Neural cell (in vitro differentiated cells): ENCODE measurements around the gene NTN4. TPM values are rescaled to one million over a fixed set of nuclear protein-coding genes. Genes with fewer than 3 reads are reported as not detected.
A peak's percentile ranks its signal among the peaks of the same experiment; 100 is the strongest.

Experiments used
- H2AFZ ChIP-seq: fragments of 200-600, 300-800 bp; sonication (generic), shearing (Covaris generic); 2 replicates; pipeline ENCODE4 v1.6.0; 2014; ENCODE audit warnings: low read depth, mild to moderate bottlenecking, antibody characterized with exemption, low read length, moderate library complexity
- H3F3A ChIP-seq: fragments of 200-600 bp; shearing (Covaris generic); 2 replicates; pipeline ENCODE4 v1.6.1; 2016; ENCODE audit warnings: mild to moderate bottlenecking, moderate library complexity, mixed read lengths, antibody characterized with exemption, low read length; ENCODE audit not compliant: insufficient read depth, poor library complexity, severe bottlenecking
- H3K27ac ChIP-seq: fragments of 200-600, 300-800 bp; sonication (generic), shearing (Covaris generic); 2 replicates; pipeline ENCODE4 v1.5.1; 2014; ENCODE audit warnings: mild to moderate bottlenecking, low read length, moderate library complexity
- H3K27me3 ChIP-seq: fragments of 300-800, 200-600 bp; sonication (generic), shearing (Covaris generic); 2 replicates; pipeline ENCODE4 v1.6.0; 2014; ENCODE audit warnings: mild to moderate bottlenecking, low read depth, low read length, moderate library complexity; ENCODE audit not compliant: insufficient read depth
- H3K36me3 ChIP-seq: fragments of 300-800, 200-600 bp; sonication (generic), shearing (Covaris generic); 2 replicates; pipeline ENCODE4 v1.5.1; 2014; ENCODE audit warnings: mild to moderate bottlenecking, antibody characterized with exemption, low read length, moderate library complexity; ENCODE audit not compliant: insufficient read depth
- H3K4me2 ChIP-seq: fragments of 300-800, 200-600 bp; sonication (generic), shearing (Covaris generic); 2 replicates; pipeline ENCODE4 v1.6.0; 2014; ENCODE audit warnings: mild to moderate bottlenecking, low read length
- H3K4me3 ChIP-seq: fragments of 300-800, 200-600 bp; sonication (generic), shearing (Covaris generic); 2 replicates; pipeline ENCODE4 v1.5.1; 2014; ENCODE audit warnings: mild to moderate bottlenecking, low read length, moderate library complexity
- H3K79me2 ChIP-seq: fragments of 200-600 bp; shearing (Covaris generic); replicated peaks from 2 replicates; pipeline ENCODE4 v1.6.0; 2014; ENCODE audit warnings: mild to moderate bottlenecking, low read length, moderate library complexity; ENCODE audit not compliant: insufficient read depth
- H3K9ac ChIP-seq: fragments of 300-800, 200-600 bp; sonication (generic), shearing (Covaris generic); 2 replicates; pipeline ENCODE4 v1.6.1; 2016; ENCODE audit warnings: mild to moderate bottlenecking, low read length, mixed read lengths
- H3K9me2 ChIP-seq: fragments of 200-600 bp; shearing (Covaris generic); 2 replicates; pipeline ENCODE4 v1.6.1; 2016; ENCODE audit warnings: mild to moderate bottlenecking, low read length, mixed read lengths; ENCODE audit not compliant: insufficient read depth
- H3K9me3 ChIP-seq: fragments of 200-600, 300-800 bp; sonication (generic), shearing (Covaris generic); 2 replicates; pipeline ENCODE4 v1.6.1; 2016; ENCODE audit warnings: mild to moderate bottlenecking, mixed run types, low read length, moderate library complexity, mixed read lengths
- H4K20me1 ChIP-seq: fragments of 200-600 bp; shearing (Covaris generic); 2 replicates; pipeline ENCODE4 v1.6.1; 2016; ENCODE audit warnings: mild to moderate bottlenecking, mixed run types; ENCODE audit not compliant: insufficient read depth
- EP300 ChIP-seq: fragments of 450-650 bp; conservative IDR thresholded peaks from 2 replicates; pipeline ENCODE4 v1.6.1; 2014; ENCODE audit warnings: antibody characterized with exemption, mild to moderate bottlenecking, moderate library complexity; ENCODE audit not compliant: poor library complexity, severe bottlenecking
- EZH2 ChIP-seq: fragments of 200-600, 300-800 bp; shearing (Covaris generic), sonication (generic); IDR thresholded peaks from 2 replicates; pipeline ENCODE4 v1.6.1; 2014; ENCODE audit warnings: antibody characterized with exemption, low read length, borderline replicate concordance, mild to moderate bottlenecking; ENCODE audit not compliant: insufficient read depth, poor library complexity, severe bottlenecking
- MXI1 ChIP-seq: fragments of 450-650 bp; conservative IDR thresholded peaks from 2 replicates; pipeline ENCODE4 v1.6.1; 2014; ENCODE audit warnings: antibody characterized with exemption, mild to moderate bottlenecking; ENCODE audit not compliant: poor library complexity, severe bottlenecking
- POLR2AphosphoS5 ChIP-seq: IDR thresholded peaks from 2 replicates; pipeline ENCODE4 v1.6.1; 2012
- RAD21 ChIP-seq: fragments of 450-650 bp; conservative IDR thresholded peaks from 2 replicates; pipeline ENCODE4 v1.6.1; 2014; ENCODE audit warnings: antibody characterized with exemption, mild to moderate bottlenecking, moderate library complexity
- SMC3 ChIP-seq: fragments of 450-650 bp; conservative IDR thresholded peaks from 2 replicates; pipeline ENCODE4 v1.6.1; 2014; ENCODE audit warnings: antibody characterized with exemption, mild to moderate bottlenecking, moderate library complexity; ENCODE audit not compliant: poor library complexity
- TAF1 ChIP-seq: IDR thresholded peaks from 2 replicates; pipeline ENCODE4 v1.6.1; 2012; ENCODE audit warnings: low read depth
- polyA minus RNA-seq: library from RNA; depleted of rRNA, polyadenylated mRNA; stranded (reverse); fragments of >200 nt; gene quantifications from 2 replicates; pipeline ENCODE4 v1.2.3, GENCODE V29; 2014
- polyA plus RNA-seq: library from polyadenylated mRNA; depleted of rRNA; stranded (reverse); fragments of >200 nt; gene quantifications from 2 replicates; pipeline ENCODE4 v1.2.3, GENCODE V29; 2014
- TF ChIP-seq, protein P1 (sequence below): IDR thresholded peaks from 2 replicates; pipeline ENCODE4 v1.6.1; 2012; ENCODE audit warnings: borderline replicate concordance

The NTN4 gene
- polyA plus RNA-seq, result 8.2 and 12.4 TPM in 2 replicates
- polyA minus RNA-seq, result 14.6 and 17.5 TPM in 2 replicates

GRCh38 chr12:95790033-95790916 lies at the start of gene NTN4:
Gene NTN4 (minus strand): TSS chr12:95790764. CDS start chr12:95790309, 455 bp downstream.
- Histone ChIP-seq H3K4me2 (peak within 1 kb of the TSS; percentile 85), H2AFZ (peak within 1 kb of the TSS; percentile 46), H3K79me2 (no peaks in the 10 kb centered on the region), H3K9ac (peak within 1 kb of the TSS; percentile 72), H3K27me3 (peaks cover 26% of the 10 kb centered on the region), H3K4me3 (peak within 1 kb of the TSS; percentile 86), H3F3A (no peaks in the 10 kb centered on the region), H3K9me2 (no peaks in the 10 kb centered on the region), H3K27ac (no peak within 1 kb of the TSS), H4K20me1 (no peaks in the 10 kb centered on the region), H3K9me3 (no peaks in the 10 kb centered on the region), H3K36me3 (no peaks in the 10 kb centered on the region)
- TF ChIP-seq SMC3, result no peak
- peak; percentile 38 for TF ChIP-seq POLR2AphosphoS5
- TF ChIP-seq TAF1, result no peak
- TF ChIP-seq, protein P1, sequence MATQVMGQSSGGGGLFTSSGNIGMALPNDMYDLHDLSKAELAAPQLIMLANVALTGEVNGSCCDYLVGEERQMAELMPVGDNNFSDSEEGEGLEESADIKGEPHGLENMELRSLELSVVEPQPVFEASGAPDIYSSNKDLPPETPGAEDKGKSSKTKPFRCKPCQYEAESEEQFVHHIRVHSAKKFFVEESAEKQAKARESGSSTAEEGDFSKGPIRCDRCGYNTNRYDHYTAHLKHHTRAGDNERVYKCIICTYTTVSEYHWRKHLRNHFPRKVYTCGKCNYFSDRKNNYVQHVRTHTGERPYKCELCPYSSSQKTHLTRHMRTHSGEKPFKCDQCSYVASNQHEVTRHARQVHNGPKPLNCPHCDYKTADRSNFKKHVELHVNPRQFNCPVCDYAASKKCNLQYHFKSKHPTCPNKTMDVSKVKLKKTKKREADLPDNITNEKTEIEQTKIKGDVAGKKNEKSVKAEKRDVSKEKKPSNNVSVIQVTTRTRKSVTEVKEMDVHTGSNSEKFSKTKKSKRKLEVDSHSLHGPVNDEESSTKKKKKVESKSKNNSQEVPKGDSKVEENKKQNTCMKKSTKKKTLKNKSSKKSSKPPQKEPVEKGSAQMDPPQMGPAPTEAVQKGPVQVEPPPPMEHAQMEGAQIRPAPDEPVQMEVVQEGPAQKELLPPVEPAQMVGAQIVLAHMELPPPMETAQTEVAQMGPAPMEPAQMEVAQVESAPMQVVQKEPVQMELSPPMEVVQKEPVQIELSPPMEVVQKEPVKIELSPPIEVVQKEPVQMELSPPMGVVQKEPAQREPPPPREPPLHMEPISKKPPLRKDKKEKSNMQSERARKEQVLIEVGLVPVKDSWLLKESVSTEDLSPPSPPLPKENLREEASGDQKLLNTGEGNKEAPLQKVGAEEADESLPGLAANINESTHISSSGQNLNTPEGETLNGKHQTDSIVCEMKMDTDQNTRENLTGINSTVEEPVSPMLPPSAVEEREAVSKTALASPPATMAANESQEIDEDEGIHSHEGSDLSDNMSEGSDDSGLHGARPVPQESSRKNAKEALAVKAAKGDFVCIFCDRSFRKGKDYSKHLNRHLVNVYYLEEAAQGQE, result peak; percentile 14
- peak; percentile 44 for TF ChIP-seq MXI1

DNA sequence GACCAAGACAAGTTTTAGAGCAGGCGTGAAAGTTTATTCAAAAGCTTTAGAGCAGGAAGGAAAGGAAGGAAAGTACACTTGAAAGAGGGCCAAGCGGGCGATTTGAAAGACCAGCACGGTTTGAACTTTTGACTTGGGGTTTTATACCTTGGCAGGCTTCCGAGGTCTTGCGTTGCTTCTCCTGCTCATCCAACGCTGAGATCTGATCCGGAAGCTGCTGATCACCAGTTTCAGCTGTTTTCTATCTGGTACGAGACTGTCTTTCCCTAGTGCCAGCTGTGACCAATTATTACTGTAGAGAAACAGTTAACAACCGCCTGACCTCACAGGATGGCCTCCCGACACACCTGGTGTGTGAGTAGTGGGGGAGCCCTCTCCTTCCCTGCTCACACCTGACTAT lies 47.6 kb upstream of the NTN4 start:
- H3K27ac ChIP-seq, result no peak overlapping the region
- no peak overlapping the region for H2AFZ ChIP-seq
- no peaks in the 10 kb centered on the region for H3K9me2 ChIP-seq
- H3K36me3 ChIP-seq, result no peaks in the 10 kb centered on the region
- no peak for TF ChIP-seq EP300
- no peak overlapping the region for H3K9ac ChIP-seq
- H3K4me2 ChIP-seq, result no peak overlapping the region
- no peaks in the 10 kb centered on the region for H3F3A ChIP-seq
- H4K20me1 ChIP-seq, result no peaks in the 10 kb centered on the region
- H3K79me2 ChIP-seq, result no peaks in the 10 kb centered on the region
- H3K4me3 ChIP-seq, result no peak overlapping the region
- no peaks in the 10 kb centered on the region for H3K27me3 ChIP-seq
- H3K9me3 ChIP-seq, result no peaks in the 10 kb centered on the region

DNA sequence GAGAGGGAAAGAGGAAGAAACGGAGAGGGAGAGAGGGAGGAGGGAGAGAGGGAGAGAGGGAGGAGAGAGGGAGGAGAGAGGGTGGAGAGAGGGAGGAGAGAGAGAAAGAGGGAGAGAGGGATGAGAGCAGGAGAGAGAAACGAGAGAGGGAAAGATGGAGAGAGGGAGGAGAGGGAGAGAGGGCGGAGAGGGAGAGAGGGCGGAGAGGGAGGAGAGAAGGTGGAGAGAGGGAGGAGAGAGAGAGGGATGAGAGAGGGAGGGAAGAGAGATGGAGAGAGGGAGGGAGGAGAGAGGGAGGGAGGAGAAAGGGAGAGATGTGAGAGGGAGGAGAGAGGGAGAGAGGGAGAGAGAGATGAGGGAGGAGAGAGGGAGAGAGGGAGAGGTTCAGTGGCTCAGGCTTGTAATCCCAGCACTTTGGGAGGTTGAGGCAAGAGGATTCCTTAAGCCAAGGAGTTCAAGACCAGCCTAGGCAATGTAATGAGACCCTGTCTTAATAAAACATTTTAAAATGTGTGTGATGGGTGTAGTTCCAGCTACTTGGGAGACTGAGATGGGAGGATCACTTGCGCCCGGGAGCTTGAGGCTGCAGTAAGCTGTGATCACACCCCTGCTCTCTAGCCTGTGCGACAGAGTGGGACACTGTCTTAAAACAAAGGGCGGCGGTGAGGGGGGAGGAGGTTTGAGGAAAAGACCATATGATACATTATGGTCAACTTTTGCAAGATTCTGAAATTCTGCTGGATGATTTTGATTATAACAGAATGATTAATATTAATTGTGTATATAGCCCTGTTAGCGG lies 46.9 kb upstream of the NTN4 start:
- H3K4me3 ChIP-seq, result no peak overlapping the region

More for the DNA sequence above, 46.9 kb upstream of the NTN4 start:
- Histone ChIP-seq H4K20me1 (no peaks in the 10 kb centered on the region), H3F3A (no peaks in the 10 kb centered on the region), H3K79me2 (no peaks in the 10 kb centered on the region), H3K9me2 (no peaks in the 10 kb centered on the region), H2AFZ (no peak overlapping the region), H3K27me3 (no peaks in the 10 kb centered on the region), H3K36me3 (no peaks in the 10 kb centered on the region), H3K27ac (no peak overlapping the region), H3K9ac (no peak overlapping the region), H3K4me2 (no peak overlapping the region), H3K9me3 (no peaks in the 10 kb centered on the region)
- no peak for TF ChIP-seq EZH2
- no peak for TF ChIP-seq POLR2AphosphoS5
- TF ChIP-seq RAD21, result no peak
- no peak for TF ChIP-seq TAF1
- TF ChIP-seq EP300, result no peak
- no peak for TF ChIP-seq SMC3
